Ascending aorta (tissue), 2 donors: Measurements from ENCODE around the gene UQCR10. TPM values are rescaled to one million over a fixed set of nuclear protein-coding genes. Genes with fewer than 3 reads are reported as not detected.

ENCODE experiments used
- DNase-seq, 2 donors: peaks; one replicate each; pipeline ENCODE4 v3.0.0-alpha.2; 2019; ENCODE audit warnings: low spot score in 2 of 2
- H3K27ac ChIP-seq, 2 donors: fragments of 200-600 bp; sonication (generic); one replicate each; pipeline ENCODE4 v1.5.1; 2016 to 2017; ENCODE audit warnings: mild to moderate bottlenecking in 1 of 2
- H3K27me3 ChIP-seq: fragments of 200-600 bp; sonication (generic); one replicate; pipeline ENCODE4 v1.5.1; 2017
- H3K36me3 ChIP-seq, 2 donors: fragments of 200-600 bp; sonication (generic); one replicate each; pipeline ENCODE4 v1.5.1; 2016
- H3K4me1 ChIP-seq, 2 donors: fragments of 200-600 bp; sonication (generic); one replicate each; pipeline ENCODE4 v1.5.1; 2016 to 2017; ENCODE audit warnings: mild to moderate bottlenecking in 1 of 2
- H3K4me3 ChIP-seq, 2 donors: fragments of 200-600 bp; sonication (generic); one replicate each; pipeline ENCODE4 v1.5.1; 2016 to 2017; ENCODE audit warnings: mild to moderate bottlenecking in 1 of 2
- H3K9me3 ChIP-seq, 2 donors: fragments of 200-600 bp; sonication (generic); one replicate each; pipeline ENCODE4 v1.5.1; 2016
- CTCF ChIP-seq, 3 experiments: fragments of 200-600 bp in 2 of 3; fragments of 450-650 bp in 1 of 3; sonication (generic) in 2 of 3; IDR thresholded peaks; one replicate each; pipeline ENCODE4 v1.5.1; 2016 to 2019; ENCODE audit warnings: antibody characterized with exemption in 3 of 3, mild to moderate bottlenecking in 1 of 3, moderate library complexity in 1 of 3
- intact Hi-C: fragments of 100-400 bp; cut with DNase I; formaldehyde crosslinking; loops from one replicate; pipeline ENCODE4 v1.15.1; 2023
- total RNA-seq: library from RNA; depleted of rRNA; stranded (reverse); fragments of >200 nt; gene quantifications from one replicate; pipeline ENCODE4 v1.1.0, GENCODE V29; 2016

Gene UQCR10
- total RNA-seq, 1 donor from 2014 or later: 66.8 TPM

- no peaks in the 10 kb centered on the region for H3K4me1 ChIP-seq
- no peak overlapping the region for H3K4me3 ChIP-seq
- H3K36me3 ChIP-seq: peaks cover 34 to 67% of the 10 kb centered on the region in 2 donors
- intact Hi-C loops: no loop called here
- no peaks in the 10 kb centered on the region for H3K27me3 ChIP-seq
- no peaks in the 10 kb centered on the region for H3K9me3 ChIP-seq
- no peak for TF ChIP-seq CTCF (IDR thresholded peaks at IDR 0.05)
- H3K27ac ChIP-seq: no peak overlapping the region
- DNase-seq: no peak
Measured at GRCh38 chr22:29744902-29745301, 22.3 kb upstream of the UQCR10 start.

DNA sequence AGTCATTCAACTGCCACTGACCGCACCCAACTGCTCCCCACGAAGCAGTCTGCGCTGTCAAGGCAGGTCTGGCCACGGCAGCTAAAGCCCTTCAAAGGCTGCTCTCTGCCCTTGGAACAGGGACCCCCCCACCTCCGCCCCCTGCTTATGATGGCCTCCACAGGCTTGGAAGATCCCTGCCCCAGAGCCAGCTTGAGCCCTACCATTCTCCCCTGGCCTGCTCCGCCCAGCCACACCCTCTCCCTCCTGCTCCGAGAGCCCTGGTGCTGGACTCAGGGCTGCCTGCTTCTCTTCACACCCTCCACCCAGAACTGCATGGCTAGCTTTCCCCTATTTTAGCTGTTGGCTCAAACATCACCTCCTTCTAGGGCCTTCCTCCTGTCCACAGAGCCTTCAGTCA is 19.3 kb upstream of the UQCR10 start:
- Histone ChIP-seq H3K4me1 (no peaks in the 10 kb centered on the region), H3K9me3 (no peaks in the 10 kb centered on the region), H3K4me3 (no peak overlapping the region), H3K36me3 (peaks cover 25 to 56% of the 10 kb centered on the region in 2 donors), H3K27ac (no peak overlapping the region), H3K27me3 (no peaks in the 10 kb centered on the region)
- no peak for DNase-seq
- intact Hi-C loops: no loop called here
- TF ChIP-seq CTCF (IDR thresholded peaks at IDR 0.05): no peak

DNA sequence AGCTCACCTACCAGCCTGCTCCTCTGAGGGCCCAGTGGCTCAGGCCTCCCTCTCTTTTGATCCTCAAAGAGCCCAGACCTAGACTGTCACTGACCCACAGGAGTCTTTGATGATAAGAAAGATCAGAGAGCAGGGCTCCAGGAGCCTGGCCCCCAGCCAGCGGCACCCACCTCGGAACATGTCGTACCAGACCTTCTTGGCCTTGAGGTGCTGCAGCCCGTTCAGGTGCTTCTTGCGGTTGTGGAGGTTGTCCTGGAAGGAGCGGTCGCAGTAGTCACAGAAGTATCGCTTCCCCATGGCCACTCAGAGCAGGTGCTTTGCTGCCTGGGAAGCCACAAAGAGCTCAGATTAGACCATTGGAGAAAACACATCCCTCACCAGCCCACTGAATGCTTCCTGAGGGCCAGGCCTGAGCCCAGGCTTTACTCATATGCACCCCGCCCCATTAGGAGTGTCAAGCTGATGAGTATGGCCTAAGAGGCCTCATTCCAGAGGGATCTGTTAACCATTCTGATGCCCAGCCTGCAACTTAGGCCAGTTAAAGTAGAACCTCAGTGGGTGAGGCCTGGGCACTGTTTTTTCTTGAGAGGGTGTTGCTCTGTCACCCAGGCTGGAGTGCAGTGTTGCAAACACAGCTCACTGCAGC is 18.8 kb upstream of the UQCR10 start:
- peaks cover 25 to 55% of the 10 kb centered on the region in 2 donors for H3K36me3 ChIP-seq
- no peak overlapping the region for H3K27ac ChIP-seq
- intact Hi-C loops: no loop called here
- no peak for TF ChIP-seq CTCF (IDR thresholded peaks at IDR 0.05)
- no peaks in the 10 kb centered on the region for H3K9me3 ChIP-seq
- no peak for DNase-seq
- H3K4me3 ChIP-seq: no peak overlapping the region
- no peaks in the 10 kb centered on the region for H3K4me1 ChIP-seq
- H3K27me3 ChIP-seq: no peaks in the 10 kb centered on the region

- no peak for DNase-seq
- no peak for TF ChIP-seq CTCF (IDR thresholded peaks at IDR 0.05)
- Histone ChIP-seq H3K4me3 (no peak overlapping the region), H3K36me3 (peaks cover 25 to 59% of the 10 kb centered on the region in 2 donors), H3K27ac (no peak overlapping the region), H3K9me3 (no peaks in the 10 kb centered on the region), H3K27me3 (no peaks in the 10 kb centered on the region), H3K4me1 (no peaks in the 10 kb centered on the region)
- intact Hi-C loops: no loop called here
Measured at GRCh38 chr22:29750029-29750428, 17.1 kb upstream of the UQCR10 start.

GRCh38 chr22:29750559-29751538 is 16.3 kb upstream of the UQCR10 start:
- intact Hi-C loops: no loop called here
- H3K4me1 ChIP-seq: no peaks in the 10 kb centered on the region
- H3K36me3 ChIP-seq: peaks cover 23 to 51% of the 10 kb centered on the region in 2 donors
- H3K27ac ChIP-seq: no peak overlapping the region
- no peaks in the 10 kb centered on the region for H3K9me3 ChIP-seq
- no peak for TF ChIP-seq CTCF (IDR thresholded peaks at IDR 0.05)
- H3K27me3 ChIP-seq: no peaks in the 10 kb centered on the region
- H3K4me3 ChIP-seq: no peak overlapping the region
- DNase-seq: no peak
